Hepatocyte (in vitro differentiated cells): ENCODE data around the gene PCCA. TPM values are rescaled to one million over a fixed set of nuclear protein-coding genes. Genes with fewer than 3 reads are reported as not detected.

Experiments
- DNase-seq: peaks from one replicate; pipeline ENCODE4 v3.0.0-alpha.2; 2016; ENCODE audit warnings: low spot score
- H2AFZ ChIP-seq: fragments of 200-600 bp; sonication (generic); 2 replicates; pipeline ENCODE4 v1.6.0; 2016; ENCODE audit warnings: antibody characterized with exemption, mild to moderate bottlenecking
- H3K27ac ChIP-seq: fragments of 200-600 bp; sonication (generic); 2 replicates; pipeline ENCODE4 v1.5.1; 2016; ENCODE audit warnings: mild to moderate bottlenecking
- H3K27me3 ChIP-seq: fragments of 200-600 bp; sonication (generic); 2 replicates; pipeline ENCODE4 v1.6.1; 2016
- H3K36me3 ChIP-seq: fragments of 200-600 bp; sonication (generic); replicated peaks from 2 replicates; pipeline ENCODE4 v1.5.1; 2016; ENCODE audit warnings: low read depth; ENCODE audit not compliant: insufficient read depth
- H3K4me1 ChIP-seq: fragments of 200-600 bp; sonication (generic); 2 replicates; pipeline ENCODE4 v1.5.1; 2016; ENCODE audit warnings: mild to moderate bottlenecking, moderate library complexity; ENCODE audit not compliant: insufficient read depth
- H3K4me2 ChIP-seq: fragments of 200-600 bp; sonication (generic); 2 replicates; pipeline ENCODE4 v1.6.0; 2016
- H3K4me3 ChIP-seq: fragments of 200-600 bp; sonication (generic); 2 replicates; pipeline ENCODE4 v1.5.1; 2016; ENCODE audit warnings: mild to moderate bottlenecking
- H3K79me2 ChIP-seq: fragments of 200-600 bp; sonication (generic); 2 replicates; pipeline ENCODE4 v1.6.0; 2017; ENCODE audit warnings: mild to moderate bottlenecking
- H3K9me2 ChIP-seq: fragments of 200-600 bp; sonication (generic); replicated peaks from 2 replicates; pipeline ENCODE4 v1.6.0; 2017; ENCODE audit warnings: mild to moderate bottlenecking; ENCODE audit not compliant: insufficient read depth
- H3K9me3 ChIP-seq: fragments of 200-600 bp; sonication (generic); 2 replicates; pipeline ENCODE4 v1.5.1; 2016; ENCODE audit warnings: low read depth, mild to moderate bottlenecking
- H4K20me1 ChIP-seq: fragments of 200-600 bp; sonication (generic); 2 replicates; pipeline ENCODE4 v1.6.0; 2016; ENCODE audit warnings: mild to moderate bottlenecking; ENCODE audit not compliant: insufficient read depth, poor library complexity, severe bottlenecking
- CTCF ChIP-seq: fragments of 200-600 bp; sonication (generic); IDR thresholded peaks from 2 replicates; pipeline ENCODE4 v1.5.1; 2016; ENCODE audit warnings: antibody characterized with exemption, mild to moderate bottlenecking; ENCODE audit not compliant: poor library complexity
- EZH2 ChIP-seq: fragments of 200-600 bp; sonication (generic); IDR thresholded peaks from 2 replicates; pipeline ENCODE4 v1.6.1; 2016; ENCODE audit warnings: antibody characterized with exemption, mild to moderate bottlenecking, borderline replicate concordance
- EZH2phosphoT487 ChIP-seq: fragments of 200-600 bp; sonication (generic); IDR thresholded peaks from one replicate; pipeline ENCODE4 v1.6.1; 2018; ENCODE audit warnings: antibody characterized with exemption, mild to moderate bottlenecking, low read depth, moderate library complexity; ENCODE audit not compliant: unreplicated experiment, severe bottlenecking
- WGBS: methylation state at CpG from one replicate; pipeline ENCODE4 v1.1.6; 2016; ENCODE audit warnings: low lambda C conversion rate; ENCODE audit errors: missing lambda C conversion rate; 5-methylcytosine and 5-hydroxymethylcytosine counted together
- polyA plus RNA-seq: library from polyadenylated mRNA; unstranded; fragments of >200 nt; fragmentation: Nextera tagmentation; extraction: Ambion mirVana; gene quantifications from 2 replicates; pipeline ENCODE4 v1.2.1, GENCODE V29; 2016
- total RNA-seq: library from RNA; depleted of rRNA; stranded (reverse); fragments of >200 nt; gene quantifications from 2 replicates; pipeline ENCODE4 v1.2.3, GENCODE V29; 2014

Gene PCCA
- total and polyA plus RNA-seq, 2 experiments from 2014 or later, result 23.6 to 28.2 TPM

- no peaks in the 10 kb centered on the region for H3K9me2 ChIP-seq
- H3K79me2 ChIP-seq, result no peaks in the 10 kb centered on the region
- no peaks in the 10 kb centered on the region for H3K36me3 ChIP-seq
- no peak overlapping the region for H2AFZ ChIP-seq
- DNase-seq, result no peak
- H3K27me3 ChIP-seq, result no peaks in the 10 kb centered on the region
- H3K9me3 ChIP-seq, result no peaks in the 10 kb centered on the region
- H4K20me1 ChIP-seq, result no peaks in the 10 kb centered on the region
- TF ChIP-seq CTCF (no peak), EZH2phosphoT487 (no peak), EZH2 (no peak)
- no peaks in the 10 kb centered on the region for H3K4me1 ChIP-seq
- H3K27ac ChIP-seq, result no peak overlapping the region
- H3K4me3 ChIP-seq, result no peak overlapping the region
- 89% methylated on average over 5 of the region's 5 CpGs for WGBS
- H3K4me2 ChIP-seq, result no peak overlapping the region
Observed at GRCh38 chr13:100476963-100477362, 388.1 kb downstream of the PCCA start.

- Histone ChIP-seq H3K4me2 (no peak overlapping the region), H3K4me1 (no peaks in the 10 kb centered on the region), H3K4me3 (no peak overlapping the region), H4K20me1 (no peaks in the 10 kb centered on the region), H3K27me3 (no peaks in the 10 kb centered on the region), H3K79me2 (no peaks in the 10 kb centered on the region), H3K9me3 (no peaks in the 10 kb centered on the region), H3K36me3 (no peaks in the 10 kb centered on the region), H3K9me2 (no peaks in the 10 kb centered on the region), H2AFZ (no peak overlapping the region), H3K27ac (no peak overlapping the region)
- DNase-seq, result no peak
- WGBS, result 89% methylated on average over 12 of the region's 12 CpGs
- TF ChIP-seq CTCF (no peak), EZH2 (no peak), EZH2phosphoT487 (no peak)
Observed at GRCh38 chr13:100478107-100478809, 389.4 kb downstream of the PCCA start.

GRCh38 chr13:100480676-100481075, 391.8 kb downstream of the PCCA start:
- no peaks in the 10 kb centered on the region for H3K79me2 ChIP-seq
- no peak overlapping the region for H3K27ac ChIP-seq
- no peak for DNase-seq
- H3K27me3 ChIP-seq, result no peaks in the 10 kb centered on the region
- H3K9me2 ChIP-seq, result no peaks in the 10 kb centered on the region
- H3K4me3 ChIP-seq, result no peak overlapping the region
- H3K4me1 ChIP-seq, result no peaks in the 10 kb centered on the region
- TF ChIP-seq CTCF (no peak), EZH2 (no peak), EZH2phosphoT487 (no peak)
- no peak overlapping the region for H2AFZ ChIP-seq
- no peaks in the 10 kb centered on the region for H3K36me3 ChIP-seq
- no peak overlapping the region for H3K4me2 ChIP-seq
- 94% methylated on average over 9 of the region's 9 CpGs for WGBS
- no peaks in the 10 kb centered on the region for H3K9me3 ChIP-seq
- no peaks in the 10 kb centered on the region for H4K20me1 ChIP-seq
